Effector CD4-positive, alpha-beta T cell (primary cell): ENCODE data around the gene CABP7.

Experiments used
- DNase-seq: peaks from one replicate; pipeline ENCODE4 v3.0.0-alpha.2; 2020

CABP7 gene

DNA sequence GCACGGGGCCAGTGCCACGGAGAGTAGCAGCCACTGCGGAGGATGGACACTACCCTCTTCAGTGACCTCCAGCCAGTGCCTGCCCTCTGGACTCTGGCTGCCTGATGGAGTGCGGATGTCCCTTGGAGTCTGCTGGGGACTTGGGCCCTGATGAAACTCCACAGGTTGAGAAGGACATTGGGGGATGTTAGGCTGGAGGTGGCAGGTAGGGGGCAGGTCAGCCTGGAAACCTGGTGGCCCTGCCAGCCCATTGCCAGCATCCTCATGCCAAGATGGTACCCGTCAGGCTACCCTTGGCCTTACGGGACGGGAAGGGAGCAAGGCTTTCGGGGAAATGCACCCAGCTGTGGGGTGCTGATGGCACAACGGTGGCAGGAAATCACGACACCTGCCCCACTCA is 4.0 kb downstream of the CABP7 start:
- no peak for DNase-seq

DNA sequence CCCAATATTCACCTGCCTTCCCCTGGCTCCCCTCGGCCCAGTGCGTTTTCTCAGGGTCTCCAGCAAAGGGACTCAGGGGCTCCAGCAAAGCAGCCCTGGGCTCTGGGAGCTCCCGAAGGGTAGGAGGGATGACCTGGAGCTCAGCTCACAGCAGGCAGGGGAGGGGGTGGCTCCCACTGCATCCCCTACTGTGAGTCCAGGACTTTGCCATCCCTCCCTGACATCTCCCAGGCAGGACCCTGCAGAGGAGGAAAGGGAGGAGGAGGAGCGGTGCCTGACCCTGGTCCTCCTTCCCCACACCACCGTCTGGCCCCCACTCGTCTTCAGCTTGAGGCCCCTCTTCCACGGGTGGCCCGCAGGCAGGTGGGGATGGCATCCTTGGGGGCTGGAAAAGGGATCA is 5.0 kb downstream of the CABP7 start:
- no peak for DNase-seq

DNA sequence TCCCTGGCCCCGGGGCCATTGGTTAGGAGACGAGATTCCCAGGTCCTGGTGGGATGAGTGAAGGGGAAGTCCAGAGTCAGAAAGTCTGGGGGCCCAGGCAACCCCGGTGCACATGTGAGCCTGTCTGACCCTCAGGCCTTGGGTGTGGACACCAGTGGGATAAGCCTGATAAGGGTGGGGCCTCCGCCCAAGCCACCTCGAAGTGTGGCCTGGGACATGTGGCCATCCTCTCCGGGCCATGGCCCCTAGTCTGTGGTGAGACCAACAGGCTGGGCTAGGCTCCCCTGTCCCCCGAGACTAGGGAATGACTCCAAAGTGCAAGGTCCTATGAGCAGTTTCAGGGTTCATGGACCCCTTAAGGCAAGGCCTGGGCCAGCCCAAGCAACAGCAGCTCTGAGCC is 6.3 kb downstream of the CABP7 start:
- no peak for DNase-seq

DNA sequence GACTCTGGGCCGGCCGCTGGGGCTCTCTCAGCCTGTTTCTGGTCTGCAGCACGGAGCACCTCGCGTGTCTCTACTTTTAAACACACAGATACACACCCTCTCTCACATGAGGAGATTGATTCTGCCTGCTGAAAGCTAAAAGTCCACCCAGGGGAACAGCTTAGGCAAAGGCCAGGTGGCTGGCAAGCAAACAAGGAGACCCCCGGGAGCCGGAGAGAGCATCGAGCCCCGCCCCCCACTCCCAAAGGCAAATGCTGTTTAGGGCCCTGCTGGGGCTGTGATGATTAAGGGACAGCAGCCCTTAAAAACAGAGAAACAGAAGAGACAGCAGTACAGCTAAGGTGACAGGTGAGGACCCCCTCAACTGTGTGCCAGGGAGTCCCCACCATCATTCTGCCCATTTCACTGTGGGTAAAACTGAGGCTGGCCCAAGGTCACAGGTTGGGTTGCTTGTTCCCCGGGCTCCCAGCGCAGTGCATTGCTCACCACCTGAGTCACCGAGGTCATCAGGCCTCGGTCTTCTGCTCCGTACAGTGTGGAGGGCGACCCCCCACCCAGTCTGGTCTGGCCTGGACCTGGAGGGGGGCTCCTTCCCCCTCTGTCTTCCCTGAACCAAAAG is 6.8 kb downstream of the CABP7 start:
- no peak for DNase-seq

DNA sequence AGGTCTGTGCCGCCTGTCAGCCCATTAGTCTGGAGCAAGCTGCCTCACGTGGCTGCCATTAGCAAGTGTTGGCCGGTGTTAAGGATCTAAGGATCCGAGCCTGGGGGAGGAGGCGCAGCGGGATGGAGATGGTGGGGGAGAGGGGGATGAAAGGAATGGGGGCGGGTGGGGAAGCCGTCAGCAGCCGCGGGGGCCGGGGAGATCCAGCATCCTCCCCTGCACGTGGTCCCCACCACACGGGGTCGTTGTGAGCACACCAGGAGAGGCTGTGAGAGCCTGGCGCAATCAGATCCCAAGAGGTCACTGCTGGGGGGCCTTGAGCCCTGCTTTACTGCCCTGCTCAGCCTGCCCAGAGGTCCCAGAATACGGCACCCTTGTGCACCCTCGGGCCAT is 7.3 kb downstream of the CABP7 start:
- DNase-seq = no peak

DNA sequence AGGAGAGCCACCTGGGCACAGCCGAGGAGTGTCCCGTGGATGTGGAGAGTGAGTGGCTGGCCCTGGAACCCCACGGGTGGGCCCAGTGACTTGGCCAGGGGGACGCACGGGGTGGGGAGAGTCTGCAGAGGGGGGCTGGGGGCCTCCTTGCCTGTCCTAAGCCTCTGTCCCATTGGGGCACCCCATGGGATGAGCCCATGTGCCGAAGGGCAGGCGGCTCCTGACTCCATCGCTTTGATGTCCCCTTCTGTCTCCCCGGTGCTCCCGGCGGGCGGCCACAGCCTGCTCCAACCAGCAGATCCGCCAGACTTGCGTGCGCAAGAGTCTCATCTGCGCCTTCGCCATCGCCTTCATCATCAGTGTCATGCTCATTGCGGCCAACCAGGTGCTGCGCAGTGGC is 9.4 kb downstream of the CABP7 start:
- no peak for DNase-seq

DNA sequence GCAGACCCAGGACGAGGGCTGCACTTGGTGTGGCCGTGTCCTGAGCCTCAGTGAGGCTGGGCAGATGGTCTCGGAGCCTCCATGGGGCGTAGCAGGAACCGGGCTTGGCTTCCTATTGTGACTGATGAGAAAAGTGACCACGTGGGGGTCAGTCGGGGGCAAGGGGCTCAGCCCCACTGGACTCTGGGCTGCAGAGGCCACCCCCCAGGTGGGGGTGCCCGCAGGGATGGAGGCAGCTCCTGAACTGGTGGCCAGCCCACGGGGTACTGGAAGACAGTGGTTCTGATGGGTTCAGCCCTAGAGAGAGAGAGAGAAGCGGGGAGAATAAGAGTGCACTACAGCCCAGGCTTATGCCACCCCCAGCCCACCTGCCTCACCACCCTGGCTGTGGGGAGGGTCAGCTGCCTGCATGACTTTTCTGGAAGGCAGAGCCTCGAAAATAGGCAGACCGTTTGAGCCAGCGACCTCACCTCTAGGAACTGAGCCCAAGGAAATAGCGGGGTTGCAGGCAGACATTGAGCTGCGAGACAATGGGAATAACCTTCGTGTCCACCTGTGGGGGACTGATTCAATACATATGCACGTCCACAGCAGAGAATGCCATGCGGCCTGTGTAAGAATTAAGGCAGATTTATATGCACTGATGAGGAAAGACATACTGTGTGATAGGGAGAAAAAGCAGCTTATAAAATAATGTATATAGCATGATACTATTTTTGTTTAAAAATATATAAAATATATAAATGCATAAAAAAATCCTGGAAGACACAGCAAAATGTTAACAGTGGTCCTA is 11.5 kb downstream of the CABP7 start:
- DNase-seq = no peak

DNA sequence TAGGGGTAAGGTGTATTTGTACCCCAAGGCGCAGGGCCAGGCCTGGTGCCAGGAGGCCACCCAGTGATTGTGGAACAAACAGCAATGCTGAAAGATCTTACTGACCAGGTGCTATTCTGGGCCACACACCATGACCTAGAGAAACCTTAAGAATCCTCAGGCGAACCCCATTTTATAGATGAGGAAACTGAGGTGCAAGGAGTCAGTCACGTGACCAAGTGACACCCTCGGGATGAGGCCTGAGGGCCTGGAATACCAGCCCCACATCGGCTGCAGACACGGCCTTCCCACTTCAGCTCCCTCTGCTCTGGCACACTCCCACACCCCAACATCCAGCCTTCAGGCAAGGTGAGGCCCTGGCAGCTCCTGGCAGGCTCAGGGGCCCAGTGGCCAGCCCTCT is 13.1 kb downstream of the CABP7 start:
- no peak for DNase-seq

DNA sequence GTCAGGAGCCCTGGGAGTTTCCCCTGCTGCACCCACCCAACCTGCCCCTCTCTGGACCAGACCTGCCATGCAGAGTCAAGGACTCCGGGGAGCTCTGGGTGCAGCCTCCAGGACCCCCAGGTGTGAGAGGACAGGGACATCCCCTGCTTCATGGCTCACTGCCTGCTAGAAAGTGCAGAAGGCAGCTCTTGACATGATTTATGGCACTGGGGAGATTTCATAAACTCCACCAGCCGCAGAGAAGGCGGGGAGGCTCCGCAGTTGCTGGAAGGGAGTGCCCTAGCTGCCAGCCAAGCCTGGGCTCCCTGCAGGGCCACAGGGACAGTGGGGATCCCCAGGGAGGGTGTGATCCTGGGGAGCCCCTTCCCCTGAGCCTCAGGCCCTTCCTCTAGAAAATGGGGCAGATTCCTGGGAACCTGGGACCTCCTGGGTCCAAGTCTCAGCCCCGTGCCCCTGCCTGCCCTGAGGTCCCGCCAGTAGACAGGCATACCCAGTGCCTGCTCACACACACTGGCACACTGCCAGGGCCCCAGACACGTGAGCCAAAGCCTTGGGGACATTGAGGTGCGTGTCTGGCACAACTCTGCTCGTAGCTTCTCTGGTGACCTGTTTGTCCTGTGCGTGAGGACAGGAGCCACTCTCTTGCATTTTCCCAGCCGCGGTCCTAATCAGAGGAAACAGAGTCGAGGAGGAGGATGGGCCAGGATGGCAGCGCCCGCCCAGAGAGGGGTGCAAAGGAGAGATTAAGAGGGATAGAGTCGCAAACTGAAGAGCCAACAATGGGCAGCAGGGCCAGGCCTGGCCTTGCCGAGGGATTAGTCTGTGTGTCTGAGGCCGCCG is 13.8 kb downstream of the CABP7 start:
- DNase-seq = no peak

DNA sequence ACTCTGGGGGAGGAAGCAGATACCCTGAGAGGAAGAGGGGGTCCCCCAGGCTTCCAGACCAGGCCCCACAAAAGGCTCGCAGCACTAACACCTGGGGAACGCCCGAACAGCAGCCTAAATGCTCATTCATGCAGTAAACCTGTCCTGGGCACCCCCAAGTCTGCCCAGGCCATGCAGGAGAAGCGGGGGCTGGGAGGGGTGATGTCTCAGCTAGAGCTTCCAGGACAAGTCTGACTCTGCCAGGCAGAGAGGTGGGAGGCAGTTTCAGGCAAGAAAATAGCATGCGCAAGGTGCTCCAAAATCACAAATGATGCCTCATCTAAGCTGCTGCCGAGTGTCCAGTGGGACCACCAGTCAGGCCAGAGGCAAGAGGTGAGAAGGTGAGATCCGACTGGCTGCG is 14.6 kb downstream of the CABP7 start:
- no peak for DNase-seq

DNA sequence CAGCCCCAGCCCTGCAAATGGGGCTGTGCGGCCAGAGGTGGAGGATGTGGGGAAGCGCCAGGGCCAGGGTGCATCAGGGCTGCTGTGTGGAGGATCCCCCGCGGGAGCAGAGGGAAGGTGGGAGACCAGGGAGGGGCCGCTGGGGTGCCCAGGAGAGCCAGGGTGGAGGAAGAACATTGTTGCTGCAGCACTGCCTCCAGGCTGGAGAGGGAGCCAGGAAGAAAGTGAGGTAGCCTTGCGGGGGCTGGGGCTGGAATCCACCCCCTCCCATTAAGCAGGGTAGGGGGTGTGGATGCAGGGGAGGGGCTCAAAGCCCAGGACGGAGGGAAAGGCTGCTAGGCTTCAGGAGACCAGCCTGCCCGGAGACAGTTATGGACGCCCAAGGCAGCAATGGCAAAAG is 15.0 kb downstream of the CABP7 start:
- no peak for DNase-seq

DNA sequence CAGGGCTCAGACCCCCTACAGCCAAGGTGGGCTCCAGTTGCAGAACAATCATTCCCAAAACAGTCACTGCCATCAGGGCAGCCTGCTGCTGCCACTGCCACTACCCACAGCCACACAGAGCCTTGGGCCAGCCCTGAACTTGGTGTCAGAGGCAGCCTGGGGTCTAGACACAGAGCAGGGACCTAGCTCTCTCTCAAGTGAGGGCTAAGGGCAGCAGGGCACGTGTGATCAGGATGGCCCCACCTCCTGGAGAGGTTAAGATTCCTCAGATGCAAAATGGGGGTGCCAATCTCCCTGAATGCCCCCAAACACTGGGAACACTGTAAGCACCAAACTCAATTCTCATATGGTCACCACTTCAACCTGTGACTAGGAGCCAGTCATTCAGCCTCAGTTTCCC is 15.6 kb downstream of the CABP7 start:
- no peak for DNase-seq

DNA sequence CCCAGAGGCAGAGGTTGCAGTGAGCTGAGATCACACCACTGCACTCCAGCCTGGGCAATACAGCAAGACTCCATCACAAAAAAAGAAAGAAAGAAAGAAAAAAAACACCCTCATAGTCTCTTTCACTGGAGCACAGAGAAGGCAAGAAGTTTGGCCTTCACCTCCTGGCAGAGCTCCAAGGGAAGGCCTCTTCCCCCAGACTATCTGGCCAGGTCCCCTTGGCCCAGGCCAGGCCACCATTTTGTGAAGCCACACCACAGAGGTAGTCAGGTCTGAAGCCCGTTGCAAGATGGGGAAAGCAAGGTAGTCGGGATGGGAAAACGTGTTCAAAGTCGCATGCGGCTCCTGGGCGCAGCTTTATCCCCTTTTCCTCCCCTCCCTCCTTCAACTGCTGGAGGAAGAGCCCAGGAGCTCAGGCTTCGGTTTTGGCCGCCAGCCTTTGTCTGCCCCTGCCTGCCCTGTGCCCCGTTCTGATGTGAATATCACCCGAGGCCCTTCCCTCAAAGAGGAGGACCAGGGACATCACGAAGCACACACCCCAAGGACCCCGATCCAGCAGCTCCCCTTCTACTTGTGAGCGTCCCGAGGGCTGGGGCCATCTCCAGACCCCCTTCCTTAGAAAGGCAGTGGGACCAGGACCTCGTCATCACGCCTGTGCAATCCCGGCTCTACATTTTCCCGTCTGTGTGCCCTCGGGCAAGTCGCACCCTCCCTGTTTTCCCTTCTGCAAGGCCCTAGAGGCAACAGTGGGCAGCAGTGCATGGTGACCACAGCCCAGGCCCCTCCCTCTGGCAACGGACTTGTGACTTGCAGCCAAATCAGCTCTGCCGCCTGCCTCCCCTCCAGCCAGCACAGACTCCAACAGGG is 17.7 kb downstream of the CABP7 start:
- DNase-seq = no peak

DNA sequence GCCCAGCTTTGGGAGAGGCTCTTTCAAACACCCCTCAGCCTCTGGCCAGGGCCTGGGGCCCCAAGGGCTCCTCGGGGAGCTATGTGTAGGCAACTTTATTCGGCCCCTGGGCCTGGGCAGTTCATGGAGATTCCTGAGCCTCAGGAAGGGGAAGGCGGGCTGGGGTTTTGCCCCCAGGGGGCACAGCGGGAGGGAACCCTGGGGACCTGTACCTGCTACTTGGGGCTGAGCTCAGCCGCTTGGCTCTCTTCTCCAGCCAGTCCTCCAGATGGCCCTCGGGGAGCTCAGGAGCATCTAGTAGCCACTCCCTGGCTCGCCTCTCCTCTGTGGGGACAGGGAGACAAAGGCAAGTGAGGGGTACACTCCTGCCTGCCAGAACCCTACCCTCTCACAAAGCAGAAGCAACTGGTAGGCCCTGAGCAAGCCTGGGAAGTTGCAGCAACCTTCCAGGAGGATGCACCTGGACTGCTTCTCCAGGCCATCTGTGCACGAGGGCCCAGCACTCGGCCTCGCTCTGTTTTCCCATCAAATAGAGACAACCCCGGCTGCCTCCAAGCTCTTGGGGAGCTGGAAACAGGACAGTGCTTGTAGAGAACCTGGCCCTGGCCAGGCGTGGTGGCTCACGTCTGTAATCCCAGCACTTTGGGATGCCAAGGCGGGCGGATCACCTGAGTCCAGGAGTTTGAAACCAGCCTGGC is 18.5 kb downstream of the CABP7 start:
- DNase-seq = no peak

DNA sequence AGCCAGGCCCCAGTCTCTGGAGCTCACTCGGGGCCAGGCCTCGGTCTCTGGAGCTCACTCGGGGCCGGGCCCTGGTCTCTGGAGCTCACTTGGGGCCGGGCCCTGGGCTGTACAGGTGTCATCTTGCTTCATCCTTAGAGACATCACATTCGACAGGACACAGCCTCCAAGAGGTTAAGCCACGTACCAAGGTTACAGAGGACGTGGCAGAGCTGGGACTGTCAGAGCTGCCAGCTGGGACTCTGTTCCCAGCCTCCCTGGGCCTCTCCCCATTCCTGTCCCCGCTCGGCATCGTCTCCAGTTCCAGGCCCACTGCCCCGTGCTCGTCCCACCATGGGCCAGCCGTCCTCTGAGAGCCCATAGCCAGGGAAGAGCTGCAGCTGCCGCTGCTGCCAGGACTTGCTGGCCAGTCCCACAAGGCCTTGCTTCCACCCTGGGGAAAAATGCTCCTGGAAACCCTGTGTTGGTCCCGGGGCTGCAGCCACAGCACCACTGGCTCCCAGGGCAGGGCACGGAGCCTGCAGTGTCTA is 19.6 kb downstream of the CABP7 start:
- no peak for DNase-seq

DNA sequence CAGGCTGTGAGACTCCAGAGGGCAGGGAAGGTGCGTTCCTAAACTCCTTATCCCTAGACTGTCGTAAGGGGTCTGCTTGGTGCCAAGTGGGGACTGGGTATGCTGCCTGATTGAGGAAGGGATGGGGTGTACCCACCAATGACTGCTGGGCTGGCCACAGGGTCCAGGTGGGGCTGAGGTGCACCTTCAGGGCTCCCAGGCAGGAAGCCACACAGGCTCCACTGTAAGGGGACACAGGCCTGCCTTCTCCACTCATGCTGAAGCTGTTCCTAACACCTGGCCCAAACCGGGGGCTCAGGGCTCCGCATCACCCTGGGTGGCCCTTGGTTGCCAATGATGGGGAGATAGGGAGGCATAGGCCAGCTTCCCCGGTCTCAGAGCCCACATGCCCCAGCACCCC is 20.4 kb downstream of the CABP7 start:
- DNase-seq = no peak

DNA sequence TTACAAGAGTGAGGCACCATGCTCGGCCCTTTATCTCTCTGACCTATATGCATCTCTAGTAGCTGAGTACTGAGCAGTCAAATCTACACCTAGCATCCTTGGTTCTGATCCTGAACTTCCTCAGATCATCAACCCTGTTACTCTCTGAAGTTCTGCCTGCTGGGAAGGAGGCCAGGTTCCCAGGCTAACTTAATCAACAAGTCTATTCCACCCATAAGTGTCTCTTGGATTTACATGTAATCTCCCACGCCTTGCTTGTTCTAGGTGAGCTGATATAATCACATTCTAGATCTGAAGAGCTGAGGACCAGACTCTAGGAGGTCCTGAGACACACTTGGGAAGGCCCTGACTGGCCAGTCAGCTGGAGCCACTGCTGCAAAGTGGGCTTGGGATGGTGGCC is 22.1 kb downstream of the CABP7 start:
- no peak for DNase-seq

DNA sequence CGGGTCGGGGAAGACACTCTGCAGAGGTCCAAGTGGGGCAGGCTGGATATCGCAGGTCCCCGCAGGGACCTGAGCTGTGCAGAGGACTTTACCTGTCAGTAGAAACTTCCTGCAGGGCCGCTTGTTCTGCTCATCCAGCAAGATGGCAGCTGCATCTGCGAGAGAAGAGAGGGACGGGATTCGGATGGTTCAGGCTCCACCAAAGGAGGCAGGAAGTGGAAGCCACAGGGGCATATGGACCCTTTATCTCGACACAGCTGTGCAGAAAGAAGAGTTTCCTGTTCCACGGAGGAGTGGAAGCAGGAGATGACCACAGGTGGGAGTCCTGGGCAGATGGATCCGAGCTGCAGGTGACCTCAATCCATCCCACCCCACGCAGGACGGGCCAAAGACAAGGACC is 22.5 kb downstream of the CABP7 start:
- DNase-seq = no peak

DNA sequence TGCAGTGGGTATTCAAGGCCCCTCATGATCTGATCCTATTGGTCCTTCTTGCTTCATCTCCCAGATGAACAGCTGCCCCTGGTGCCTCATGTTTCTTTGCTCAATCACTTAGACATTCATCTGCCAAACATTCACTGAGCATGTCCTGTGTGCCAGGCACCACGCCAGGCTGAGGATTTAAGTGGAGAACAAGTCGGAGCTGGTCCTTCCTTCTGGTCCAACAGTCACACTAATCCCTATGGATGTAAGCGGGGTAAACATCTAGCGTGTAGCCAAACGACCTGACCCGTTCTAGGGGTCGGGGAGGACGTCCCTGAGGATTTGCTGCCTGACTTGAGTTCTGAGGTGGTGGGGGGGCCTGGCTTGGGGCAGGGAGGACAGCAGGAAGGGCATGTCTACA is 25.1 kb downstream of the CABP7 start:
- DNase-seq = no peak

DNA sequence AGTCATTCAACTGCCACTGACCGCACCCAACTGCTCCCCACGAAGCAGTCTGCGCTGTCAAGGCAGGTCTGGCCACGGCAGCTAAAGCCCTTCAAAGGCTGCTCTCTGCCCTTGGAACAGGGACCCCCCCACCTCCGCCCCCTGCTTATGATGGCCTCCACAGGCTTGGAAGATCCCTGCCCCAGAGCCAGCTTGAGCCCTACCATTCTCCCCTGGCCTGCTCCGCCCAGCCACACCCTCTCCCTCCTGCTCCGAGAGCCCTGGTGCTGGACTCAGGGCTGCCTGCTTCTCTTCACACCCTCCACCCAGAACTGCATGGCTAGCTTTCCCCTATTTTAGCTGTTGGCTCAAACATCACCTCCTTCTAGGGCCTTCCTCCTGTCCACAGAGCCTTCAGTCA is 28.0 kb downstream of the CABP7 start:
- DNase-seq = no peak

DNA sequence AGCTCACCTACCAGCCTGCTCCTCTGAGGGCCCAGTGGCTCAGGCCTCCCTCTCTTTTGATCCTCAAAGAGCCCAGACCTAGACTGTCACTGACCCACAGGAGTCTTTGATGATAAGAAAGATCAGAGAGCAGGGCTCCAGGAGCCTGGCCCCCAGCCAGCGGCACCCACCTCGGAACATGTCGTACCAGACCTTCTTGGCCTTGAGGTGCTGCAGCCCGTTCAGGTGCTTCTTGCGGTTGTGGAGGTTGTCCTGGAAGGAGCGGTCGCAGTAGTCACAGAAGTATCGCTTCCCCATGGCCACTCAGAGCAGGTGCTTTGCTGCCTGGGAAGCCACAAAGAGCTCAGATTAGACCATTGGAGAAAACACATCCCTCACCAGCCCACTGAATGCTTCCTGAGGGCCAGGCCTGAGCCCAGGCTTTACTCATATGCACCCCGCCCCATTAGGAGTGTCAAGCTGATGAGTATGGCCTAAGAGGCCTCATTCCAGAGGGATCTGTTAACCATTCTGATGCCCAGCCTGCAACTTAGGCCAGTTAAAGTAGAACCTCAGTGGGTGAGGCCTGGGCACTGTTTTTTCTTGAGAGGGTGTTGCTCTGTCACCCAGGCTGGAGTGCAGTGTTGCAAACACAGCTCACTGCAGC is 28.6 kb downstream of the CABP7 start:
- DNase-seq = no peak

DNA sequence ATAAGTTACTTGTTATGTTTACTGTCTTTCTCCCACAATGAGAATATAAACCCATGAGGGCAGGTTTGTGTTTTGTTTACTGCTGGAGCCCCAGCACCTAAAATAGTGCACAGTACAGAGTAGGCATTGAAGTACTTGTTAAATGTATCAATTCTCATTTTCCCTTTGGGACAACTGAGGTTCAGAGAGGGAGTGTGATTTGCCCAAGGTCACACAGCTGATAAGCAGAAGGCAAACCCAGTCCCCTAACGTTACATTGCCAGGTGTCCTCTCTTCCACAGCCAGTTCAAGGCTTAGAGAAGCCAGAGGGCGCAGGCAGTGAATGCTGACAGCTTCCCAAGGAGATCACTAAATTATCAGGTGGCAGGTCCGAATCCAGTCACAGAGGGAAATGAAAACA is 30.2 kb downstream of the CABP7 start:
- no peak for DNase-seq
